ENCODE measurements around the gene SLC22A13. TPM values are rescaled to one million over a fixed set of nuclear protein-coding genes. Genes with fewer than 3 reads are reported as not detected.
"Not testable (repeated sequence)": the region's sequence is repeated elsewhere in the genome, so short reads cannot be mapped to it uniquely, and the experiment has no call there.

SLC22A13 gene
- total and polyA plus RNA-seq, 2 experiments from 2014 or later = 0.13 to 0.66 TPM

- no peak for TF ChIP-seq CREB1 (CRISPR knock-in tag; IDR thresholded peaks at IDR 0.05; ENCODE audit: low read depth)
- no peak for TF ChIP-seq EZH2phosphoT487 (IDR thresholded peaks at IDR 0.05; ENCODE audit: unreplicated experiment)
Measured at GRCh38 chr3:38235466-38235865, 30.1 kb upstream of the SLC22A13 start (continued).

- TF ChIP-seq ETS1 (IDR thresholded peaks at IDR 0.05) = no peak
- Histone ChIP-seq H3K4me3 (no peak overlapping the region), H3F3A (replicated peaks; ENCODE audit: low read depth) (no peaks in the 10 kb centered on the region), H3K4me1 (ENCODE audit: insufficient read depth) (no peaks in the 10 kb centered on the region), H3K36me3 (ENCODE audit: insufficient read depth) (no peaks in the 10 kb centered on the region; the same call in 1 of the 2 replicates), H3K27ac (ENCODE audit: low read depth) (no peak overlapping the region), H2AFZ (no peak overlapping the region), H3K27me3 (ENCODE audit: insufficient read depth) (no peaks in the 10 kb centered on the region), H3K9me2 (ENCODE audit: insufficient read depth) (no peaks in the 10 kb centered on the region), H3K4me2 (no peak overlapping the region), H4K20me1 (replicated peaks; ENCODE audit: insufficient read depth) (peaks cover 5% of the 10 kb centered on the region; the same call in 1 of the 2 replicates), H3K79me2 (replicated peaks; ENCODE audit: insufficient read depth) (no peaks in the 10 kb centered on the region)
- ATAC-seq (no peak), DNase-seq (ENCODE audit: low spot score) (no peak)
- no peak overlapping the region for H3K4me3 Mint-ChIP-seq
- H3K27ac Mint-ChIP-seq = no peak overlapping the region
- H3K4me1 Mint-ChIP-seq = no peaks in the 10 kb centered on the region
- no peaks in the 10 kb centered on the region; the same call in 2 of the 3 replicates for H3K9me3 Mint-ChIP-seq
- peaks cover 41% of the 10 kb centered on the region for H3K36me3 Mint-ChIP-seq (ENCODE audit: low read depth)
- H3K27me3 Mint-ChIP-seq (ENCODE audit: insufficient read depth, low read depth, poor library complexity) = no peaks in the 10 kb centered on the region
Measured at GRCh38 chr3:38238416-38239008, 27.1 kb upstream of the SLC22A13 start.

- not testable (repeated sequence) for H3K4me3 ChIP-seq; H3K27ac ChIP-seq (ENCODE audit: low read depth); H4K20me1 ChIP-seq (replicated peaks; ENCODE audit: insufficient read depth); H3K27me3 Mint-ChIP-seq (ENCODE audit: insufficient read depth, low read depth, poor library complexity); H3K79me2 ChIP-seq (replicated peaks; ENCODE audit: insufficient read depth); H2AFZ ChIP-seq; H3K4me1 ChIP-seq (ENCODE audit: insufficient read depth); H3K4me3 Mint-ChIP-seq; DNase-seq (ENCODE audit: low spot score); H3K4me2 ChIP-seq; H3K9me3 Mint-ChIP-seq; H3K27ac Mint-ChIP-seq; H3K9me2 ChIP-seq (ENCODE audit: insufficient read depth); H3K27me3 ChIP-seq (ENCODE audit: insufficient read depth); ATAC-seq; H3K4me1 Mint-ChIP-seq; H3F3A ChIP-seq (replicated peaks; ENCODE audit: low read depth); H3K36me3 ChIP-seq (ENCODE audit: insufficient read depth)
- H3K36me3 Mint-ChIP-seq (ENCODE audit: low read depth) = peaks cover 36% of the 10 kb centered on the region
Measured at GRCh38 chr3:38242812-38243211, 22.8 kb upstream of the SLC22A13 start.

GRCh38 chr3:38245930-38246329 is 19.7 kb upstream of the SLC22A13 start:
- H3K9me3 Mint-ChIP-seq = no peaks in the 10 kb centered on the region
- H3K4me1 Mint-ChIP-seq = no peaks in the 10 kb centered on the region
- H3F3A ChIP-seq (replicated peaks; ENCODE audit: low read depth) = no peaks in the 10 kb centered on the region
- no peak overlapping the region for H3K27ac ChIP-seq (ENCODE audit: low read depth)
- no peaks in the 10 kb centered on the region for H3K79me2 ChIP-seq (replicated peaks; ENCODE audit: insufficient read depth)
- H3K36me3 ChIP-seq (ENCODE audit: insufficient read depth) = peaks cover 14% of the 10 kb centered on the region
- no peaks in the 10 kb centered on the region for H3K4me1 ChIP-seq (ENCODE audit: insufficient read depth)
- H3K4me2 ChIP-seq = no peak overlapping the region
- H3K27ac Mint-ChIP-seq = no peak overlapping the region
- no peak overlapping the region for H3K4me3 ChIP-seq
- no peaks in the 10 kb centered on the region for H3K27me3 Mint-ChIP-seq (ENCODE audit: insufficient read depth, low read depth, poor library complexity)
- TF ChIP-seq ZNF114 (CRISPR knock-in tag; IDR thresholded peaks at IDR 0.05) (no peak), EZH2 (IDR thresholded peaks at IDR 0.05; ENCODE audit: low read depth, unreplicated experiment) (no peak)
- H4K20me1 ChIP-seq (replicated peaks; ENCODE audit: insufficient read depth) = peaks cover 13% of the 10 kb centered on the region; the same call in 1 of the 2 replicates
- DNase-seq (ENCODE audit: low spot score) (no peak), ATAC-seq (no peak)
- no peak overlapping the region for H3K4me3 Mint-ChIP-seq
- H3K9me2 ChIP-seq (ENCODE audit: insufficient read depth) = no peaks in the 10 kb centered on the region
- no peaks in the 10 kb centered on the region for H3K27me3 ChIP-seq (ENCODE audit: insufficient read depth)
- H3K36me3 Mint-ChIP-seq (ENCODE audit: low read depth) = peaks cover 20% of the 10 kb centered on the region; the same call in 2 of the 3 replicates
- H2AFZ ChIP-seq = no peak overlapping the region
